ENCODE data around the gene DPH6. TPM values are rescaled to one million over a fixed set of nuclear protein-coding genes. Genes with fewer than 3 reads are reported as not detected.

DPH6 gene
- total RNA-seq, 4 donors from 2014 or later: 12.5 to 50.0 (median 19.0) TPM

GRCh38 chr15:35540885-35541284, 5.1 kb downstream of the DPH6 start:
- TF ChIP-seq EP300 (IDR thresholded peaks at IDR 0.05) (no peak), CTCF (IDR thresholded peaks at IDR 0.05) (no peak), POLR2A (IDR thresholded peaks at IDR 0.05) (no peak)
- Histone ChIP-seq H3K4me3 (no peak overlapping the region), H3K36me3 (peaks cover 10% of the 10 kb centered on the region), H3K27me3 (no peaks in the 10 kb centered on the region), H3K9me3 (no peaks in the 10 kb centered on the region), H3K27ac (no peak overlapping the region), H3K4me1 (peaks cover 13% of the 10 kb centered on the region)
- WGBS: 56% methylated on average over 1 of the region's 1 CpG
- no peak for DNase-seq (ENCODE audit: low spot score in 2 of 2)

GRCh38 chr15:35540021-35540420, 5.9 kb downstream of the DPH6 start:
- WGBS: 96% methylated on average over 2 of the region's 2 CpGs
- H3K27me3 ChIP-seq: no peaks in the 10 kb centered on the region
- no peak overlapping the region for H3K27ac ChIP-seq
- no peak overlapping the region for H3K4me3 ChIP-seq
- DNase-seq (ENCODE audit: low spot score in 2 of 2): no peak
- peaks cover 10% of the 10 kb centered on the region for H3K36me3 ChIP-seq
- no peak for TF ChIP-seq POLR2A (IDR thresholded peaks at IDR 0.05)
- no peak for TF ChIP-seq EP300 (IDR thresholded peaks at IDR 0.05)
- no peak for TF ChIP-seq POLR2AphosphoS5 (IDR thresholded peaks at IDR 0.05)
- TF ChIP-seq CTCF (IDR thresholded peaks at IDR 0.05): no peak
- H3K4me1 ChIP-seq: peaks cover 8% of the 10 kb centered on the region
- no peaks in the 10 kb centered on the region for H3K9me3 ChIP-seq

GRCh38 chr15:35535365-35535916, 10.5 kb downstream of the DPH6 start:
- TF ChIP-seq EP300 (IDR thresholded peaks at IDR 0.05) (no peak), POLR2A (IDR thresholded peaks at IDR 0.05) (no peak), CTCF (IDR thresholded peaks at IDR 0.05) (no peak), POLR2AphosphoS5 (IDR thresholded peaks at IDR 0.05) (no peak)
- Histone ChIP-seq H3K36me3 (peaks cover 16% of the 10 kb centered on the region), H3K4me3 (no peak overlapping the region), H3K4me1 (no peaks in the 10 kb centered on the region), H3K27me3 (no peaks in the 10 kb centered on the region), H3K9me3 (no peaks in the 10 kb centered on the region), H3K27ac (no peak overlapping the region)
- WGBS: 48% methylated on average over 2 of the region's 2 CpGs
- no peak for DNase-seq (ENCODE audit: low spot score in 2 of 2)

- Histone ChIP-seq H3K27ac (no peak overlapping the region), H3K27me3 (no peaks in the 10 kb centered on the region), H3K4me1 (no peaks in the 10 kb centered on the region), H3K9me3 (no peaks in the 10 kb centered on the region), H3K36me3 (peaks cover 25% of the 10 kb centered on the region), H3K4me3 (no peak overlapping the region)
- DNase-seq (ENCODE audit: low spot score in 2 of 2): no peak
- TF ChIP-seq CTCF (IDR thresholded peaks at IDR 0.05) (no peak), POLR2A (IDR thresholded peaks at IDR 0.05) (no peak)
- WGBS: 95% methylated on average over 2 of the region's 2 CpGs
Observed at GRCh38 chr15:35533130-35534110, 12.5 kb downstream of the DPH6 start.

- Histone ChIP-seq H3K36me3 (peaks cover 14% of the 10 kb centered on the region), H3K4me1 (no peaks in the 10 kb centered on the region), H3K4me3 (no peak overlapping the region), H3K9me3 (no peaks in the 10 kb centered on the region), H3K27ac (no peak overlapping the region), H3K27me3 (no peaks in the 10 kb centered on the region)
- no peak for TF ChIP-seq POLR2A (IDR thresholded peaks at IDR 0.05)
- 80% methylated on average over 2 of the region's 2 CpGs for WGBS
- no peak for DNase-seq (ENCODE audit: low spot score in 2 of 2)
Observed at GRCh38 chr15:35530698-35531097, 15.3 kb downstream of the DPH6 start.

Data from suprapubic skin (tissue), 4 donors.